Mononuclear cell (primary cell): ENCODE results near the gene NCOA1. TPM values are rescaled to one million over a fixed set of nuclear protein-coding genes. Genes with fewer than 3 reads are reported as not detected.
A peak's percentile ranks its signal among the peaks of the same experiment; 100 is the strongest.

Source experiments
- H3K27me3 ChIP-seq: 2 replicates; pipeline ENCODE4 v1.6.0; 2011; ENCODE audit warnings: low read length, control low read depth; ENCODE audit not compliant: insufficient read depth
- H3K4me1 ChIP-seq: 2 replicates; pipeline ENCODE4 v1.5.1; 2011; ENCODE audit warnings: mild to moderate bottlenecking, low read length, control low read depth; ENCODE audit not compliant: insufficient read depth
- H3K4me3 ChIP-seq: 2 replicates; pipeline ENCODE4 v1.5.1; 2011; ENCODE audit warnings: mild to moderate bottlenecking, low read length, moderate library complexity
- H3K9me3 ChIP-seq: 2 replicates; pipeline ENCODE4 v1.5.1; 2011; ENCODE audit warnings: low read depth, mild to moderate bottlenecking, control low read depth, low read length
- total RNA-seq: library from RNA; depleted of rRNA; stranded (reverse); fragments of >200 nt; gene quantifications from one replicate; pipeline ENCODE4 v1.2.3, GENCODE V29; 2012

NCOA1 gene
- total RNA-seq, 1 donor, result 53.2 TPM

- Histone ChIP-seq H3K4me1 (peaks cover 42% of the 10 kb centered on the region), H3K4me3 (peak overlapping the region; percentile 54), H3K27me3 (no peaks in the 10 kb centered on the region), H3K9me3 (no peaks in the 10 kb centered on the region)
These were observed 1.4 kb upstream of the NCOA1 start for GRCh38 chr2:24489465-24490180.

GRCh38 chr2:24490181-24490689, 819 bp upstream of the NCOA1 start:
- peaks cover 44% of the 10 kb centered on the region for H3K4me1 ChIP-seq

GRCh38 chr2:24491542-24492420, 727 bp downstream of the NCOA1 start:
- H3K4me1 ChIP-seq, result peaks cover 44% of the 10 kb centered on the region
- H3K9me3 ChIP-seq, result no peaks in the 10 kb centered on the region
- no peaks in the 10 kb centered on the region for H3K27me3 ChIP-seq
- H3K4me3 ChIP-seq, result peak overlapping the region; percentile 69

More at GRCh38 chr2:24490181-24490689, 819 bp upstream of the NCOA1 start:
- no peaks in the 10 kb centered on the region for H3K9me3 ChIP-seq
- no peaks in the 10 kb centered on the region for H3K27me3 ChIP-seq
- peak overlapping the region; percentile 54 for H3K4me3 ChIP-seq

GRCh38 chr2:24492421-24493279, 1.6 kb downstream of the NCOA1 start:
- Histone ChIP-seq H3K27me3 (no peaks in the 10 kb centered on the region), H3K4me3 (peak overlapping the region; percentile 69), H3K4me1 (peaks cover 52% of the 10 kb centered on the region), H3K9me3 (no peaks in the 10 kb centered on the region)

GRCh38 chr2:24493713-24494112, 2.7 kb downstream of the NCOA1 start:
- Histone ChIP-seq H3K27me3 (no peaks in the 10 kb centered on the region), H3K4me1 (peaks cover 52% of the 10 kb centered on the region), H3K9me3 (no peaks in the 10 kb centered on the region), H3K4me3 (no peak overlapping the region)

GRCh38 chr2:24494410-24494809, 3.4 kb downstream of the NCOA1 start:
- no peaks in the 10 kb centered on the region for H3K27me3 ChIP-seq
- peaks cover 49% of the 10 kb centered on the region for H3K4me1 ChIP-seq
- no peaks in the 10 kb centered on the region for H3K9me3 ChIP-seq
- H3K4me3 ChIP-seq, result no peak overlapping the region

- Histone ChIP-seq H3K9me3 (no peaks in the 10 kb centered on the region), H3K4me1 (peaks cover 39% of the 10 kb centered on the region), H3K4me3 (no peak overlapping the region), H3K27me3 (no peaks in the 10 kb centered on the region)
These were observed 4.4 kb downstream of the NCOA1 start for GRCh38 chr2:24495451-24495850.

- no peaks in the 10 kb centered on the region for H3K27me3 ChIP-seq
- H3K4me3 ChIP-seq, result no peak overlapping the region
- H3K9me3 ChIP-seq, result no peaks in the 10 kb centered on the region
- peaks cover 40% of the 10 kb centered on the region for H3K4me1 ChIP-seq
These were observed 5.9 kb downstream of the NCOA1 start for GRCh38 chr2:24496959-24497358.

- Histone ChIP-seq H3K4me1 (peaks cover 32% of the 10 kb centered on the region), H3K27me3 (no peaks in the 10 kb centered on the region), H3K4me3 (no peak overlapping the region)
These were observed 6.6 kb downstream of the NCOA1 start for GRCh38 chr2:24497685-24498084.

GRCh38 chr2:24498121-24498520, 7.1 kb downstream of the NCOA1 start:
- H3K9me3 ChIP-seq, result no peaks in the 10 kb centered on the region
- H3K27me3 ChIP-seq, result no peaks in the 10 kb centered on the region
- no peak overlapping the region for H3K4me3 ChIP-seq
- peaks cover 28% of the 10 kb centered on the region for H3K4me1 ChIP-seq

More at GRCh38 chr2:24497685-24498084, 6.6 kb downstream of the NCOA1 start:
- no peaks in the 10 kb centered on the region for H3K9me3 ChIP-seq

- Histone ChIP-seq H3K4me3 (no peak overlapping the region), H3K9me3 (no peaks in the 10 kb centered on the region), H3K4me1 (peaks cover 20% of the 10 kb centered on the region), H3K27me3 (no peaks in the 10 kb centered on the region)
These were observed 10.8 kb downstream of the NCOA1 start for GRCh38 chr2:24501813-24502212.

GRCh38 chr2:24505534-24506275, 14.7 kb downstream of the NCOA1 start:
- no peaks in the 10 kb centered on the region for H3K27me3 ChIP-seq
- H3K4me1 ChIP-seq, result peaks cover 39% of the 10 kb centered on the region
- H3K4me3 ChIP-seq, result no peak overlapping the region
- no peaks in the 10 kb centered on the region for H3K9me3 ChIP-seq

- Histone ChIP-seq H3K4me1 (peaks cover 40% of the 10 kb centered on the region), H3K27me3 (no peaks in the 10 kb centered on the region), H3K9me3 (no peaks in the 10 kb centered on the region), H3K4me3 (no peak overlapping the region)
These were observed 16.5 kb downstream of the NCOA1 start for GRCh38 chr2:24507549-24507948.

- no peaks in the 10 kb centered on the region for H3K27me3 ChIP-seq
- peaks cover 45% of the 10 kb centered on the region for H3K4me1 ChIP-seq
- no peak overlapping the region for H3K4me3 ChIP-seq
- H3K9me3 ChIP-seq, result no peaks in the 10 kb centered on the region
These were observed 17.8 kb downstream of the NCOA1 start for GRCh38 chr2:24508878-24509277.
